Rectal smooth muscle tissue (tissue), 1 donor: ENCODE measurements around the gene EVPL.

ENCODE experiments used
- H3K27ac ChIP-seq: one replicate; pipeline ENCODE4 v1.7.0; 2013; ENCODE audit warnings: low read depth, low read length, inconsistent platforms
- H3K27me3 ChIP-seq: one replicate; pipeline ENCODE4 v1.7.0; 2013; ENCODE audit warnings: low read length; ENCODE audit not compliant: control insufficient read depth, insufficient read depth
- H3K36me3 ChIP-seq: one replicate; pipeline ENCODE4 v1.7.0; 2013; ENCODE audit warnings: low read length; ENCODE audit not compliant: control insufficient read depth, insufficient read depth
- H3K4me1 ChIP-seq: one replicate; pipeline ENCODE4 v1.7.0; 2013; ENCODE audit warnings: low read length; ENCODE audit not compliant: control insufficient read depth, insufficient read depth
- H3K4me3 ChIP-seq: one replicate; pipeline ENCODE4 v1.7.0; 2013; ENCODE audit warnings: low read length
- H3K9ac ChIP-seq: one replicate; pipeline ENCODE4 v1.7.0; 2013; ENCODE audit warnings: low read length

Gene EVPL

GRCh38 chr17:76009447-76009846 is 17.7 kb downstream of the EVPL start:
- Histone ChIP-seq H3K9ac (no peak overlapping the region), H3K36me3 (no peaks in the 10 kb centered on the region), H3K27me3 (no peaks in the 10 kb centered on the region), H3K27ac (no peak overlapping the region), H3K4me3 (no peak overlapping the region), H3K4me1 (no peaks in the 10 kb centered on the region)

GRCh38 chr17:76008630-76009425 is 18.3 kb downstream of the EVPL start:
- no peaks in the 10 kb centered on the region for H3K4me1 ChIP-seq
- H3K4me3 ChIP-seq = no peak overlapping the region
- no peak overlapping the region for H3K9ac ChIP-seq
- H3K36me3 ChIP-seq = no peaks in the 10 kb centered on the region
- H3K27ac ChIP-seq = no peak overlapping the region
- H3K27me3 ChIP-seq = no peaks in the 10 kb centered on the region

GRCh38 chr17:76008208-76008607 is 18.9 kb downstream of the EVPL start:
- Histone ChIP-seq H3K4me1 (no peaks in the 10 kb centered on the region), H3K4me3 (no peak overlapping the region), H3K36me3 (no peaks in the 10 kb centered on the region), H3K27me3 (no peaks in the 10 kb centered on the region), H3K27ac (no peak overlapping the region), H3K9ac (no peak overlapping the region)

- Histone ChIP-seq H3K27me3 (no peaks in the 10 kb centered on the region), H3K36me3 (no peaks in the 10 kb centered on the region)
Observed at GRCh38 chr17:76007850-76008165, 19.3 kb downstream of the EVPL start.

GRCh38 chr17:76007131-76007849 is 19.8 kb downstream of the EVPL start:
- H3K36me3 ChIP-seq = peaks cover under 1% of the 10 kb centered on the region

More at GRCh38 chr17:76007850-76008165, 19.3 kb downstream of the EVPL start:
- Histone ChIP-seq H3K27ac (no peak overlapping the region), H3K4me1 (no peaks in the 10 kb centered on the region), H3K4me3 (no peak overlapping the region), H3K9ac (no peak overlapping the region)

GRCh38 chr17:76005263-76006149 is 21.6 kb downstream of the EVPL start:
- no peak overlapping the region for H3K9ac ChIP-seq
- no peak overlapping the region for H3K4me3 ChIP-seq
- H3K27me3 ChIP-seq = no peaks in the 10 kb centered on the region
- no peaks in the 10 kb centered on the region for H3K4me1 ChIP-seq
- H3K27ac ChIP-seq = no peak overlapping the region
- H3K36me3 ChIP-seq = peaks cover 4% of the 10 kb centered on the region

More at GRCh38 chr17:76007131-76007849, 19.8 kb downstream of the EVPL start:
- H3K4me1 ChIP-seq = no peaks in the 10 kb centered on the region
- H3K9ac ChIP-seq = no peak overlapping the region
- H3K27me3 ChIP-seq = no peaks in the 10 kb centered on the region
- no peak overlapping the region for H3K27ac ChIP-seq
- no peak overlapping the region for H3K4me3 ChIP-seq

- Histone ChIP-seq H3K4me3 (no peak overlapping the region), H3K4me1 (no peaks in the 10 kb centered on the region), H3K36me3 (peaks cover 4% of the 10 kb centered on the region), H3K9ac (no peak overlapping the region), H3K27me3 (no peaks in the 10 kb centered on the region), H3K27ac (no peak overlapping the region)
Observed at GRCh38 chr17:76004750-76005262, 22.3 kb downstream of the EVPL start.

- no peaks in the 10 kb centered on the region for H3K27me3 ChIP-seq
- H3K4me1 ChIP-seq = no peaks in the 10 kb centered on the region
- no peak overlapping the region for H3K4me3 ChIP-seq
- no peak overlapping the region for H3K27ac ChIP-seq
- peaks cover 4% of the 10 kb centered on the region for H3K36me3 ChIP-seq
- H3K9ac ChIP-seq = no peak overlapping the region
Observed at GRCh38 chr17:76003915-76004314, 23.2 kb downstream of the EVPL start.

- H3K4me3 ChIP-seq = no peak overlapping the region
- H3K27ac ChIP-seq = no peak overlapping the region
- H3K36me3 ChIP-seq = peaks cover 4% of the 10 kb centered on the region
- no peaks in the 10 kb centered on the region for H3K4me1 ChIP-seq
- no peak overlapping the region for H3K9ac ChIP-seq
- no peaks in the 10 kb centered on the region for H3K27me3 ChIP-seq
Observed at GRCh38 chr17:76002100-76002499, 25.0 kb downstream of the EVPL start.

GRCh38 chr17:76000755-76001521 is 26.2 kb downstream of the EVPL start, which contains the start of gene CDK3:
Gene CDK3 (plus strand): TSS chr17:76000855. CDS start chr17:76001426, 571 bp downstream.
- no peak within 1 kb of the TSS for H3K27ac ChIP-seq
- no peaks in the 10 kb centered on the region for H3K4me1 ChIP-seq
- H3K9ac ChIP-seq = no peak within 1 kb of the TSS
- H3K36me3 ChIP-seq = peaks cover 4% of the 10 kb centered on the region
- H3K4me3 ChIP-seq = peak within 1 kb of the TSS; percentile 1
- H3K27me3 ChIP-seq = no peaks in the 10 kb centered on the region

GRCh38 chr17:76000016-76000754 is 26.9 kb downstream of the EVPL start:
- H3K9ac ChIP-seq = no peak overlapping the region
- H3K27me3 ChIP-seq = no peaks in the 10 kb centered on the region
- H3K27ac ChIP-seq = no peak overlapping the region
- H3K36me3 ChIP-seq = peaks cover 4% of the 10 kb centered on the region
- no peaks in the 10 kb centered on the region for H3K4me1 ChIP-seq
- peak overlapping the region; percentile 1 for H3K4me3 ChIP-seq
